ENCODE results near the gene POU2F3. TPM values are rescaled to one million over a fixed set of nuclear protein-coding genes. Genes with fewer than 3 reads are reported as not detected.

POU2F3 gene
- total and polyA plus RNA-seq, 2 of the 13 experiments (the other 11 are each of a cell fraction or from before 2014, with no cell fraction given) = not detected

DNA sequence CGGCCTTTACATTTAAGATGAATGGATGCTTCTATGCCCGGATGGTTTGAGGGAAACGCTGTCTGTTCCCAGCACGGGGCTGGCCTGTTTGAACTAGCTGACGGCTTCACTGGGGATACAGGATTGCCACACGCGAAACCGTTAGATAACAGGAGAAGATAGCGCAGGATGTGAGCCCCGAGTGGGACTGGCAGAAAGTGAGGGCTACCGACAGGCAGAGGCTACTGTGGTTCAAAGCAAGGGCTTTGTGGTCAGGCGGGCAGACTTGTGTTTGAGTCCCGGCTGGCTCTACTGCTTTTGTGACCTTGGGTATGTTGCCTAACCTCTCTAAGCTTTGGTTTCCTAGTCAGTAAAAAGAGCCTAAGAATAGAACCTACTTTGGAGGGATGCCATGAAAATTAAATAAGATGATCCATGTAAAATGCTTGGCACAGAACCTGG, 31.9 kb upstream of the POU2F3 start (continued):
- TF ChIP-seq SP4 (CRISPR knock-in tag; IDR thresholded peaks at IDR 0.05) = peak; percentile 45; the same call in 1 of the 2 replicates
- peak; percentile 60; the same call in 1 of the 2 replicates for TF ChIP-seq CBX5 (CRISPR knock-in tag; IDR thresholded peaks at IDR 0.05; ENCODE audit: borderline replicate concordance)
- peak; percentile 43; the same call in 1 of the 2 replicates for TF ChIP-seq ETV5 (CRISPR knock-in tag; IDR thresholded peaks at IDR 0.05; ENCODE audit: borderline replicate concordance)
- TF ChIP-seq MYNN (CRISPR knock-in tag; IDR thresholded peaks at IDR 0.05; ENCODE audit: low read depth) = no peak
- TF ChIP-seq KDM2A (CRISPR knock-in tag; IDR thresholded peaks at IDR 0.05; ENCODE audit: borderline replicate concordance, low read depth) = peak; percentile 35; the same call in 1 of the 2 replicates
- peak; percentile 76 for TF ChIP-seq HMG20B (CRISPR knock-in tag; conservative IDR thresholded peaks at IDR 0.05)
- TF ChIP-seq, protein P1, sequence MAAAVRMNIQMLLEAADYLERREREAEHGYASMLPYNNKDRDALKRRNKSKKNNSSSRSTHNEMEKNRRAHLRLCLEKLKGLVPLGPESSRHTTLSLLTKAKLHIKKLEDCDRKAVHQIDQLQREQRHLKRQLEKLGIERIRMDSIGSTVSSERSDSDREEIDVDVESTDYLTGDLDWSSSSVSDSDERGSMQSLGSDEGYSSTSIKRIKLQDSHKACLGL (CRISPR knock-in tag; IDR thresholded peaks at IDR 0.05) = no peak
- TF ChIP-seq ZNF790 (CRISPR knock-in tag; IDR thresholded peaks at IDR 0.05; ENCODE audit: borderline replicate concordance) = 0 out of 2 replicates have a peak, but pooled peaks have one; percentile 31
- no peak for TF ChIP-seq ZNF253 (CRISPR knock-in tag; IDR thresholded peaks at IDR 0.05; ENCODE audit: borderline replicate concordance)
- TF ChIP-seq, protein P2, sequence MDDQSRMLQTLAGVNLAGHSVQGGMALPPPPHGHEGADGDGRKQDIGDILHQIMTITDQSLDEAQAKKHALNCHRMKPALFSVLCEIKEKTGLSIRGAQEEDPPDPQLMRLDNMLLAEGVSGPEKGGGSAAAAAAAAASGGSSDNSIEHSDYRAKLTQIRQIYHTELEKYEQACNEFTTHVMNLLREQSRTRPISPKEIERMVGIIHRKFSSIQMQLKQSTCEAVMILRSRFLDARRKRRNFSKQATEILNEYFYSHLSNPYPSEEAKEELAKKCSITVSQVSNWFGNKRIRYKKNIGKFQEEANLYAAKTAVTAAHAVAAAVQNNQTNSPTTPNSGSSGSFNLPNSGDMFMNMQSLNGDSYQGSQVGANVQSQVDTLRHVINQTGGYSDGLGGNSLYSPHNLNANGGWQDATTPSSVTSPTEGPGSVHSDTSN (CRISPR knock-in tag; IDR thresholded peaks at IDR 0.05; ENCODE audit: borderline replicate concordance) = no peak
- TF ChIP-seq SATB2 (CRISPR knock-in tag; IDR thresholded peaks at IDR 0.05) = no peak
- TF ChIP-seq DMAP1 (CRISPR knock-in tag; IDR thresholded peaks at IDR 0.05) = peak; percentile 65; the same call in 1 of the 2 replicates
- TF ChIP-seq, protein P3, sequence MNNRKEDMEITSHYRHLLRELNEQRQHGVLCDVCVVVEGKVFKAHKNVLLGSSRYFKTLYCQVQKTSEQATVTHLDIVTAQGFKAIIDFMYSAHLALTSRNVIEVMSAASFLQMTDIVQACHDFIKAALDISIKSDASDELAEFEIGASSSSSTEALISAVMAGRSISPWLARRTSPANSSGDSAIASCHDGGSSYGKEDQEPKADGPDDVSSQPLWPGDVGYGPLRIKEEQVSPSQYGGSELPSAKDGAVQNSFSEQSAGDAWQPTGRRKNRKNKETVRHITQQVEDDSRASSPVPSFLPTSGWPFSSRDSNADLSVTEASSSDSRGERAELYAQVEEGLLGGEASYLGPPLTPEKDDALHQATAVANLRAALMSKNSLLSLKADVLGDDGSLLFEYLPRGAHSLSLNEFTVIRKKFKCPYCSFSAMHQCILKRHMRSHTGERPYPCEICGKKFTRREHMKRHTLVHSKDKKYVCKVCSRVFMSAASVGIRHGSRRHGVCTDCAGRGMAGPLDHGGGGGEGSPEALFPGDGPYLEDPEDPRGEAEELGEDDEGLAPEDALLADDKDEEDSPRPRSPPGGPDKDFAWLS (CRISPR knock-in tag; IDR thresholded peaks at IDR 0.05; ENCODE audit: borderline replicate concordance) = peak; percentile 85; the same call in 1 of the 2 replicates
- TF ChIP-seq TARDBP (CRISPR knock-in tag; IDR thresholded peaks at IDR 0.05) = peak; percentile 44; the same call in 1 of the 2 replicates
- peak; percentile 76; the same call in 1 of the 2 replicates for TF ChIP-seq ZNF331 (CRISPR knock-in tag; IDR thresholded peaks at IDR 0.05)
- TF ChIP-seq, protein P4, sequence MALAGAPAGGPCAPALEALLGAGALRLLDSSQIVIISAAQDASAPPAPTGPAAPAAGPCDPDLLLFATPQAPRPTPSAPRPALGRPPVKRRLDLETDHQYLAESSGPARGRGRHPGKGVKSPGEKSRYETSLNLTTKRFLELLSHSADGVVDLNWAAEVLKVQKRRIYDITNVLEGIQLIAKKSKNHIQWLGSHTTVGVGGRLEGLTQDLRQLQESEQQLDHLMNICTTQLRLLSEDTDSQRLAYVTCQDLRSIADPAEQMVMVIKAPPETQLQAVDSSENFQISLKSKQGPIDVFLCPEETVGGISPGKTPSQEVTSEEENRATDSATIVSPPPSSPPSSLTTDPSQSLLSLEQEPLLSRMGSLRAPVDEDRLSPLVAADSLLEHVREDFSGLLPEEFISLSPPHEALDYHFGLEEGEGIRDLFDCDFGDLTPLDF (CRISPR knock-in tag; IDR thresholded peaks at IDR 0.05) = 0 out of 2 replicates have a peak, but pooled peaks have one; percentile 49
- peak; percentile 51; the same call in 1 of the 2 replicates for TF ChIP-seq ZNF777 (CRISPR knock-in tag; IDR thresholded peaks at IDR 0.05)
- TF ChIP-seq, protein P5, sequence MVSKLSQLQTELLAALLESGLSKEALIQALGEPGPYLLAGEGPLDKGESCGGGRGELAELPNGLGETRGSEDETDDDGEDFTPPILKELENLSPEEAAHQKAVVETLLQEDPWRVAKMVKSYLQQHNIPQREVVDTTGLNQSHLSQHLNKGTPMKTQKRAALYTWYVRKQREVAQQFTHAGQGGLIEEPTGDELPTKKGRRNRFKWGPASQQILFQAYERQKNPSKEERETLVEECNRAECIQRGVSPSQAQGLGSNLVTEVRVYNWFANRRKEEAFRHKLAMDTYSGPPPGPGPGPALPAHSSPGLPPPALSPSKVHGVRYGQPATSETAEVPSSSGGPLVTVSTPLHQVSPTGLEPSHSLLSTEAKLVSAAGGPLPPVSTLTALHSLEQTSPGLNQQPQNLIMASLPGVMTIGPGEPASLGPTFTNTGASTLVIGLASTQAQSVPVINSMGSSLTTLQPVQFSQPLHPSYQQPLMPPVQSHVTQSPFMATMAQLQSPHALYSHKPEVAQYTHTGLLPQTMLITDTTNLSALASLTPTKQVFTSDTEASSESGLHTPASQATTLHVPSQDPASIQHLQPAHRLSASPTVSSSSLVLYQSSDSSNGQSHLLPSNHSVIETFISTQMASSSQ (IDR thresholded peaks at IDR 0.05; ENCODE audit: low read depth) = no peak
- TF ChIP-seq, protein P5 (CRISPR knock-in tag; IDR thresholded peaks at IDR 0.05; ENCODE audit: borderline replicate concordance) = peak; percentile 82; the same call in 1 of the 2 replicates
- TF ChIP-seq, protein P6, sequence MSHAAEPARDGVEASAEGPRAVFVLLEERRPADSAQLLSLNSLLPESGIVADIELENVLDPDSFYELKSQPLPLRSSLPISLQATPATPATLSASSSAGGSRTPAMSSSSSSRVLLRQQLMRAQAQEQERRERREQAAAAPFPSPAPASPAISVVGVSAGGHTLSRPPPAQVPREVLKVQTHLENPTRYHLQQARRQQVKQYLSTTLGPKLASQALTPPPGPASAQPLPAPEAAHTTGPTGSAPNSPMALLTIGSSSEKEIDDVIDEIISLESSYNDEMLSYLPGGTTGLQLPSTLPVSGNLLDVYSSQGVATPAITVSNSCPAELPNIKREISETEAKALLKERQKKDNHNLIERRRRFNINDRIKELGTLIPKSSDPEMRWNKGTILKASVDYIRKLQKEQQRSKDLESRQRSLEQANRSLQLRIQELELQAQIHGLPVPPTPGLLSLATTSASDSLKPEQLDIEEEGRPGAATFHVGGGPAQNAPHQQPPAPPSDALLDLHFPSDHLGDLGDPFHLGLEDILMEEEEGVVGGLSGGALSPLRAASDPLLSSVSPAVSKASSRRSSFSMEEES (CRISPR knock-in tag; IDR thresholded peaks at IDR 0.05) = 0 out of 2 replicates have a peak, but pooled peaks have one; percentile 13
